Activated CD8-positive, alpha-beta T cell treated with anti-CD3 and anti-CD28 coated beads for 36 hours (primary cell): ENCODE data around the gene CAMKK2. TPM values are rescaled to one million over a fixed set of nuclear protein-coding genes. Genes with fewer than 3 reads are reported as not detected.
"Not testable (repeated sequence)": the region's sequence is repeated elsewhere in the genome, so short reads cannot be mapped to it uniquely, and the experiment has no call there.

Source experiments
- ATAC-seq: fragments of 200-7000 bp; cut with Tn5 transposase; one replicate; pipeline ENCODE4 v1.10.0; 2021; ENCODE audit warnings: mild to moderate bottlenecking, moderate library complexity
- CTCF ChIA-PET: fragments of 350-600 bp; sonication (Branson Sonifier 250); formaldehyde crosslinking; loops from one replicate; lab custom pipeline; 2021; ENCODE audit warnings: antibody characterized with exemption; lab: Charles Lee
- POLR2A ChIA-PET: fragments of 350-600 bp; sonication (Branson Sonifier 250); formaldehyde crosslinking; loops from one replicate; lab custom pipeline; 2021; ENCODE audit warnings: antibody characterized with exemption; lab: Charles Lee
- DNase-seq: peaks from one replicate; pipeline ENCODE4 v3.0.0-alpha.2; 2020
- H3K27ac Mint-ChIP-seq: one replicate; pipeline ENCODE4 v1.8.0; 2021; ENCODE audit warnings: mild to moderate bottlenecking, mixed read lengths
- H3K27me3 Mint-ChIP-seq: one replicate; pipeline ENCODE4 v1.8.0; 2021; ENCODE audit warnings: mixed read lengths
- H3K36me3 Mint-ChIP-seq: one replicate; pipeline ENCODE4 v1.8.0; 2021; ENCODE audit warnings: low read depth, mixed read lengths
- H3K4me1 Mint-ChIP-seq: one replicate; pipeline ENCODE4 v1.8.0; 2021; ENCODE audit warnings: low read depth, mixed read lengths
- H3K4me3 Mint-ChIP-seq: one replicate; pipeline ENCODE4 v1.8.0; 2021; ENCODE audit warnings: mild to moderate bottlenecking, moderate library complexity, mixed read lengths
- H3K9me3 Mint-ChIP-seq: one replicate; pipeline ENCODE4 v1.8.0; 2021; ENCODE audit warnings: mixed read lengths
- CTCF ChIP-seq: fragments of 200-600 bp; IDR thresholded peaks from one replicate; pipeline ENCODE4 v1.8.0; 2022; ENCODE audit warnings: antibody characterized with exemption, mild to moderate bottlenecking
- intact Hi-C: fragments of 100-400 bp; cut with micrococcal nuclease; formaldehyde crosslinking; loops from one replicate; pipeline ENCODE4 v1.10.0; 2022
- total RNA-seq, 2 experiments: library from RNA; stranded (reverse); gene quantifications; one replicate each; pipeline ENCODE4 v1.2.3, GENCODE V29; 2021

Gene CAMKK2
- total RNA-seq, 2 experiments from 2014 or later, result 25.2 to 28.0 TPM

- peaks cover 17% of the 10 kb centered on the region for H3K4me1 Mint-ChIP-seq
- DNase-seq, result no peak
- ATAC-seq, result no peak
- ChIA-PET CTCF (interaction anchor here (0.5 kb wide), 1 partner anchor 60 kb away, joined by 3 read pairs; no protein-coding TSS in a partner anchor), POLR2A (interaction anchor here (0.5 kb wide), 1 partner anchor 587 kb away, joined by 3 read pairs; no protein-coding TSS in a partner anchor)
- no peaks in the 10 kb centered on the region for H3K9me3 Mint-ChIP-seq
- TF ChIP-seq CTCF, result no peak
- intact Hi-C loops, result no loop called here
- H3K27ac Mint-ChIP-seq, result no peak overlapping the region
- no peak overlapping the region for H3K4me3 Mint-ChIP-seq
- no peaks in the 10 kb centered on the region for H3K36me3 Mint-ChIP-seq
- no peaks in the 10 kb centered on the region for H3K27me3 Mint-ChIP-seq
Observed at GRCh38 chr12:121202407-121203355, 93.8 kb downstream of the CAMKK2 start.

DNA sequence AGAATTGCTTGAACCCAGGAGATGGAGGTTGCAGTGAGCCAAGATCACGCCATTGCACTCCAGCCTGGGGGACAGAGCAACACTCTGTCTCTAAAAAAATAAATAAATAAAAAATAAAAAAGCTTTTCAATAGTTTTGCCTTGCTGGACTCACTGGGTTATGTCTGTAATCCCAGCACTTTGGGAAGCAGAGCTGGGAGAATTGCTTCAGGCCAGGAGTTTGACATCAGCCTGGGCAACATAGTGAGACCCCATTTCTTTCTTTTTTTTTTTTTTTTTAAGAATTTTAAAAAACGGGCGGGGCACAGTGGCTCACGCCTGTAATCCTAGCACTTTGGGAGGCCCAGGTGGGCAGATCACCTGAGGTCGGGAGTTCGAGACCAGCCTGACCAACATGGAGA lies 95.4 kb downstream of the CAMKK2 start:
- H3K36me3 Mint-ChIP-seq, ATAC-seq, H3K9me3 Mint-ChIP-seq, H3K27me3 Mint-ChIP-seq, H3K4me3 Mint-ChIP-seq, CTCF ChIA-PET, DNase-seq, intact Hi-C loops, H3K27ac Mint-ChIP-seq: not testable (repeated sequence)
- POLR2A ChIA-PET, result interaction anchor here (0.8 kb wide), 1 partner anchor 48 kb away, joined by 3 read pairs; no protein-coding TSS in a partner anchor
- H3K4me1 Mint-ChIP-seq, result peaks cover 23% of the 10 kb centered on the region

DNA sequence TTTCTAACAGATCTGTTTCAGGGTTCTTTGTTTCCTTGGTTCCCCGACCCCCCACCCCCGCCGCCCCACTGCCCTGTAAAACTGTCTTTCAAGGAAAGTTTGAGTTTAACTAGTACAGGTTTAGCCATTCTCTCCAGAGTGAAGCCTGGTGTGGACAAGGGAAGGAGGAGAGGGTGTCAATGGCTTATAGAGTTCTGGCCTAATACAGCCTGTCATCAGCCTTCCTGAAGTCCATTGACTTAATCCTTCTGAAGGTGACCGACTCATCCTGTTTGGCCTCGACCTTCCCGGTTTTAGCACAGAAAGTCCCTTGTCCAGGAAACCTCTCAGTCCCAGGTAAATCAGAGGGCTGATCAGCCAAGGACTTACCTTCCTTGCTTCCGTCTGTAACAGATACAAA lies 97.6 kb downstream of the CAMKK2 start:
- DNase-seq (no peak), ATAC-seq (no peak)
- H3K4me1 Mint-ChIP-seq, result peaks cover 12% of the 10 kb centered on the region
- CTCF ChIA-PET, result no interaction called here
- TF ChIP-seq CTCF, result no peak
- H3K9me3 Mint-ChIP-seq, result no peaks in the 10 kb centered on the region
- H3K27me3 Mint-ChIP-seq, result no peaks in the 10 kb centered on the region
- no peaks in the 10 kb centered on the region for H3K36me3 Mint-ChIP-seq
- no peak overlapping the region for H3K27ac Mint-ChIP-seq
- no peak overlapping the region for H3K4me3 Mint-ChIP-seq
- POLR2A ChIA-PET, result no interaction called here
- intact Hi-C loops, result no loop called here

- POLR2A ChIA-PET, result no interaction called here
- ATAC-seq (no peak), DNase-seq (no peak)
- intact Hi-C loops, result no loop called here
- H3K4me3 Mint-ChIP-seq, result no peak overlapping the region
- H3K27ac Mint-ChIP-seq, result no peak overlapping the region
- H3K27me3 Mint-ChIP-seq, result no peaks in the 10 kb centered on the region
- CTCF ChIA-PET, result interaction anchor here (0.7 kb wide), 1 partner anchor 32 kb away, joined by 3 read pairs; no protein-coding TSS in a partner anchor
- no peak for TF ChIP-seq CTCF
- peaks cover 12% of the 10 kb centered on the region for H3K4me1 Mint-ChIP-seq
- H3K36me3 Mint-ChIP-seq, result no peaks in the 10 kb centered on the region
- no peaks in the 10 kb centered on the region for H3K9me3 Mint-ChIP-seq
Observed at GRCh38 chr12:121196902-121197301, 99.6 kb downstream of the CAMKK2 start.

GRCh38 chr12:121191151-121191550 lies 105.4 kb downstream of the CAMKK2 start:
- ATAC-seq, result no peak
- intact Hi-C loops, result no loop called here
- no peak for TF ChIP-seq CTCF
- Mint-ChIP-seq H3K4me3 (no peak overlapping the region), H3K36me3 (no peaks in the 10 kb centered on the region), H3K27ac (no peak overlapping the region), H3K4me1 (peaks cover 3% of the 10 kb centered on the region), H3K27me3 (no peaks in the 10 kb centered on the region), H3K9me3 (no peaks in the 10 kb centered on the region)
- ChIA-PET CTCF (interaction anchor here (1.0 kb wide), 1 partner anchor 814 kb away, joined by 3 read pairs; no protein-coding TSS in a partner anchor), POLR2A (no interaction called here)
- no peak for DNase-seq
